Skeletal muscle satellite cell (primary cell): ENCODE results near the gene TNF.
"Not testable (repeated sequence)": the region's sequence is repeated elsewhere in the genome, so short reads cannot be mapped to it uniquely, and the experiment has no call there.

Experiments
- H3K27me3 ChIP-seq: 2 replicates; pipeline ENCODE4 v1.7.0; 2013; ENCODE audit warnings: low read length; ENCODE audit not compliant: control insufficient read depth, insufficient read depth
- H3K36me3 ChIP-seq: 2 replicates; pipeline ENCODE4 v1.7.0; 2013; ENCODE audit warnings: mild to moderate bottlenecking, control low read depth, low read length; ENCODE audit not compliant: insufficient read depth
- H3K4me1 ChIP-seq: 2 replicates; pipeline ENCODE4 v1.7.0; 2013; ENCODE audit warnings: low read length; ENCODE audit not compliant: control insufficient read depth, insufficient read depth
- H3K4me2 ChIP-seq: 2 replicates; pipeline ENCODE4 v1.7.0; 2013; ENCODE audit warnings: mild to moderate bottlenecking, low read length
- H3K4me3 ChIP-seq: 2 replicates; pipeline ENCODE4 v1.7.0; 2013; ENCODE audit warnings: low read length
- H3K9ac ChIP-seq: 2 replicates; pipeline ENCODE4 v1.7.0; 2013; ENCODE audit warnings: mild to moderate bottlenecking, low read depth, low read length, moderate library complexity
- H3K9me3 ChIP-seq: replicated peaks from 2 replicates; pipeline ENCODE4 v1.7.0; 2013; ENCODE audit warnings: mild to moderate bottlenecking, control low read depth, low read length

The TNF gene

GRCh38 chr6:31546339-31546957 is 28.9 kb upstream of the TNF start, which contains the start of gene ATP6V1G2:
ATP6V1G2 (minus strand) TSS chr6:31546608; CDS start chr6:31546559, 49 bp downstream.
- Histone ChIP-seq H3K4me1 (peaks cover 21% of the 10 kb centered on the region), H3K9ac (peak within 1 kb of the TSS; percentile 93), H3K27me3 (no peaks in the 10 kb centered on the region), H3K36me3 (peaks cover 14% of the 10 kb centered on the region), H3K4me2 (peak within 1 kb of the TSS; percentile 89), H3K4me3 (peak within 1 kb of the TSS; percentile 71), H3K9me3 (no peaks in the 10 kb centered on the region)

- Histone ChIP-seq H3K36me3 (peaks cover 14% of the 10 kb centered on the region), H3K27me3 (no peaks in the 10 kb centered on the region), H3K4me1 (peaks cover 21% of the 10 kb centered on the region), H3K4me3 (peak within 1 kb of the TSS; percentile 71), H3K4me2 (peak within 1 kb of the TSS; percentile 89), H3K9me3 (no peaks in the 10 kb centered on the region), H3K9ac (peak within 1 kb of the TSS; percentile 93)
These were observed 28.2 kb upstream of the TNF start, which contains the start of gene NFKBIL1 for GRCh38 chr6:31546958-31547726. NFKBIL1 (plus strand) TSS chr6:31547608; CDS start chr6:31547695, 87 bp downstream.

- Histone ChIP-seq H3K27me3 (no peaks in the 10 kb centered on the region), H3K4me3 (peak overlapping the region; percentile 71), H3K4me2 (peak overlapping the region; percentile 89), H3K9me3 (no peaks in the 10 kb centered on the region), H3K9ac (peak overlapping the region; percentile 93), H3K4me1 (peaks cover 18% of the 10 kb centered on the region), H3K36me3 (peaks cover 14% of the 10 kb centered on the region)
These were observed 27.4 kb upstream of the TNF start for GRCh38 chr6:31547727-31548543.

GRCh38 chr6:31548544-31548873 is 26.9 kb upstream of the TNF start:
- Histone ChIP-seq H3K9ac (peak overlapping the region; percentile 93), H3K9me3 (no peaks in the 10 kb centered on the region), H3K4me3 (peak overlapping the region; percentile 71), H3K4me2 (peak overlapping the region; percentile 89), H3K36me3 (peaks cover 14% of the 10 kb centered on the region), H3K4me1 (peaks cover 16% of the 10 kb centered on the region), H3K27me3 (no peaks in the 10 kb centered on the region)

- H3K4me1 ChIP-seq: peaks cover 10% of the 10 kb centered on the region
- H3K9me3 ChIP-seq, H3K9ac ChIP-seq, H3K4me3 ChIP-seq, H3K27me3 ChIP-seq, H3K4me2 ChIP-seq: not testable (repeated sequence)
- H3K36me3 ChIP-seq: peaks cover 22% of the 10 kb centered on the region
These were observed 24.0 kb upstream of the TNF start for GRCh38 chr6:31551371-31551770.

GRCh38 chr6:31556307-31556706 is 19.1 kb upstream of the TNF start:
- no peak overlapping the region for H3K4me2 ChIP-seq
- no peaks in the 10 kb centered on the region for H3K9me3 ChIP-seq
- H3K27me3 ChIP-seq: no peaks in the 10 kb centered on the region
- peaks cover 30% of the 10 kb centered on the region for H3K36me3 ChIP-seq
- no peak overlapping the region for H3K4me3 ChIP-seq
- H3K4me1 ChIP-seq: peaks cover 28% of the 10 kb centered on the region
- no peak overlapping the region for H3K9ac ChIP-seq

GRCh38 chr6:31557443-31558317 is 17.7 kb upstream of the TNF start:
- Histone ChIP-seq H3K36me3 (peaks cover 30% of the 10 kb centered on the region), H3K9ac (no peak overlapping the region), H3K4me2 (no peak overlapping the region), H3K27me3 (no peaks in the 10 kb centered on the region), H3K4me3 (no peak overlapping the region), H3K9me3 (no peaks in the 10 kb centered on the region), H3K4me1 (peaks cover 31% of the 10 kb centered on the region)

- H3K27me3 ChIP-seq: no peaks in the 10 kb centered on the region
- H3K4me3 ChIP-seq: no peak overlapping the region
- H3K4me2 ChIP-seq: no peak overlapping the region
- H3K9me3 ChIP-seq: no peaks in the 10 kb centered on the region
- peaks cover 30% of the 10 kb centered on the region for H3K36me3 ChIP-seq
- H3K4me1 ChIP-seq: peaks cover 37% of the 10 kb centered on the region
- no peak overlapping the region for H3K9ac ChIP-seq
These were observed 17.1 kb upstream of the TNF start for GRCh38 chr6:31558318-31558625.

GRCh38 chr6:31558631-31559500 is 16.5 kb upstream of the TNF start:
- H3K4me2 ChIP-seq: no peak overlapping the region
- H3K4me1 ChIP-seq: peaks cover 43% of the 10 kb centered on the region
- peaks cover 30% of the 10 kb centered on the region for H3K36me3 ChIP-seq
- no peak overlapping the region for H3K4me3 ChIP-seq
- H3K9me3 ChIP-seq: no peaks in the 10 kb centered on the region
- H3K27me3 ChIP-seq: no peaks in the 10 kb centered on the region
- peak overlapping the region; percentile 54 for H3K9ac ChIP-seq

GRCh38 chr6:31559606-31559957 is 15.8 kb upstream of the TNF start:
- Histone ChIP-seq H3K4me3 (no peak overlapping the region), H3K36me3 (peaks cover 27% of the 10 kb centered on the region), H3K9ac (peak overlapping the region; percentile 54), H3K9me3 (no peaks in the 10 kb centered on the region), H3K4me2 (peak overlapping the region; percentile 45), H3K27me3 (no peaks in the 10 kb centered on the region), H3K4me1 (peaks cover 44% of the 10 kb centered on the region)
